HepG2 (cell line): ENCODE results near the gene PDXDC1. TPM values are rescaled to one million over a fixed set of nuclear protein-coding genes. Genes with fewer than 3 reads are reported as not detected.

Experiments used
- ELF1 ChIP-seq: sonication (generic); formaldehyde crosslinking; IDR thresholded peaks from 2 replicates; pipeline ENCODE4 v1.4.0; 2020; ENCODE audit warnings: missing genetic modification reagents
- ELF4 ChIP-seq: sonication (generic); formaldehyde crosslinking; IDR thresholded peaks from 2 replicates; pipeline ENCODE4 v1.5.0; 2020; ENCODE audit warnings: missing genetic modification reagents, mild to moderate bottlenecking, moderate library complexity, borderline replicate concordance
- FOXM1 ChIP-seq: sonication (generic); formaldehyde crosslinking; IDR thresholded peaks from 2 replicates; pipeline ENCODE4 v1.5.0; 2020; ENCODE audit warnings: missing genetic modification reagents
- FOXP1 ChIP-seq, 2 experiments: fragments of 450-650 bp in 1 of 2; IDR thresholded peaks; 2 replicates each; pipeline ENCODE4 v1.6.1; 2017 to 2018; ENCODE audit warnings: antibody characterized with exemption in 1 of 2
- GTF2F1 ChIP-seq: fragments of 150-350 bp; IDR thresholded peaks from 2 replicates; pipeline ENCODE4 v1.6.1; 2014; ENCODE audit warnings: low read length
- KLF9 ChIP-seq: IDR thresholded peaks from 2 replicates; pipeline ENCODE4 v1.6.1; 2016; ENCODE audit warnings: low read depth
- MTF1 ChIP-seq: sonication (generic); formaldehyde crosslinking; IDR thresholded peaks from 2 replicates; pipeline ENCODE4 v1.5.0; 2020; ENCODE audit warnings: missing genetic modification reagents
- NKX3-1 ChIP-seq: sonication (generic); formaldehyde crosslinking; IDR thresholded peaks from 2 replicates; pipeline ENCODE4 v1.5.0; 2020; ENCODE audit warnings: missing genetic modification reagents
- PRMT3 ChIP-seq: sonication (generic); formaldehyde crosslinking; IDR thresholded peaks from 2 replicates; pipeline ENCODE4 v1.8.1; 2022; ENCODE audit warnings: low read depth, mild to moderate bottlenecking, moderate library complexity, missing genetic modification reagents, borderline replicate concordance
- PRPF4 ChIP-seq: fragments of 200-400 bp; formaldehyde crosslinking; IDR thresholded peaks from 2 replicates; pipeline ENCODE4 v1.6.1; 2016; ENCODE audit warnings: low read length, low read depth; ENCODE audit not compliant: poor library complexity, severe bottlenecking
- RBM22 ChIP-seq: fragments of 200-400 bp; formaldehyde crosslinking; optimal IDR thresholded peaks from 2 replicates; pipeline ENCODE3; 2017; ENCODE audit warnings: mild to moderate bottlenecking, low read length, moderate library complexity
- SRF ChIP-seq: IDR thresholded peaks from 2 replicates; pipeline ENCODE4 v1.6.1; 2011; ENCODE audit warnings: mild to moderate bottlenecking, low read depth, low read length, moderate library complexity
- SSRP1 ChIP-seq: IDR thresholded peaks from 2 replicates; pipeline ENCODE4 v1.6.1; 2016; ENCODE audit warnings: control low read depth
- TCF7 ChIP-seq: sonication (generic); IDR thresholded peaks from 2 replicates; pipeline ENCODE4 v1.6.1; 2016; ENCODE audit warnings: antibody characterized with exemption, low read depth
- TEAD2 ChIP-seq: sonication (generic); formaldehyde crosslinking; IDR thresholded peaks from 2 replicates; pipeline ENCODE4 v1.9.0; 2021; ENCODE audit warnings: missing genetic modification reagents
- TFAP4 ChIP-seq: sonication (generic); IDR thresholded peaks from 2 replicates; pipeline ENCODE4 v1.6.1; 2016; ENCODE audit warnings: low read depth, borderline replicate concordance
- XRCC5 ChIP-seq: fragments of 200-400 bp; formaldehyde crosslinking; optimal IDR thresholded peaks from 2 replicates; pipeline ENCODE3; 2017; ENCODE audit warnings: mild to moderate bottlenecking, low read length
- ZNF10 ChIP-seq: sonication (generic); formaldehyde crosslinking; IDR thresholded peaks from 2 replicates; pipeline ENCODE4 v1.4.0; 2020; ENCODE audit warnings: mild to moderate bottlenecking, low read depth, missing genetic modification reagents, borderline replicate concordance
- ZNF205 ChIP-seq: IDR thresholded peaks from 2 replicates; pipeline ENCODE4 v1.6.1; 2018; ENCODE audit warnings: missing biosample characterization, missing genetic modification reagents
- ZNF256 ChIP-seq: sonication (generic); formaldehyde crosslinking; conservative IDR thresholded peaks from 2 replicates; pipeline ENCODE4 v1.4.0; 2020; ENCODE audit warnings: missing genetic modification reagents
- ZNF431 ChIP-seq: sonication (generic); formaldehyde crosslinking; IDR thresholded peaks from 2 replicates; pipeline ENCODE4 v1.9.0; 2022; ENCODE audit warnings: missing genetic modification reagents, low read depth, mild to moderate bottlenecking, borderline replicate concordance
- ZNF530 ChIP-seq: sonication (generic); formaldehyde crosslinking; IDR thresholded peaks from 2 replicates; pipeline ENCODE4 v1.5.0; 2020; ENCODE audit warnings: low read depth, mild to moderate bottlenecking, missing genetic modification reagents
- ZNF562 ChIP-seq: sonication (generic); formaldehyde crosslinking; IDR thresholded peaks from 2 replicates; pipeline ENCODE4 v1.8.0; 2022; ENCODE audit warnings: missing genetic modification reagents, borderline replicate concordance
- ZNF572 ChIP-seq: sonication (generic); formaldehyde crosslinking; IDR thresholded peaks from 2 replicates; pipeline ENCODE4 v1.5.1; 2020; ENCODE audit warnings: mild to moderate bottlenecking, missing genetic modification reagents
- ZNF652 ChIP-seq: IDR thresholded peaks from 2 replicates; pipeline ENCODE4 v1.6.1; 2016; ENCODE audit warnings: low read depth, borderline replicate concordance
- ZNF746 ChIP-seq: sonication (generic); formaldehyde crosslinking; IDR thresholded peaks from 2 replicates; pipeline ENCODE4 v1.8.0; 2022; ENCODE audit warnings: mild to moderate bottlenecking, missing genetic modification reagents
- ZNF83 ChIP-seq: sonication (generic); formaldehyde crosslinking; IDR thresholded peaks from 2 replicates; pipeline ENCODE4 v1.4.0; 2020; ENCODE audit warnings: missing genetic modification reagents, mild to moderate bottlenecking, borderline replicate concordance
- ZSCAN21 ChIP-seq: sonication (generic); formaldehyde crosslinking; IDR thresholded peaks from 2 replicates; pipeline ENCODE4 v1.8.0; 2022; ENCODE audit warnings: mild to moderate bottlenecking, missing genetic modification reagents, moderate library complexity, borderline replicate concordance
- ZXDC ChIP-seq: sonication (generic); formaldehyde crosslinking; IDR thresholded peaks from 2 replicates; pipeline ENCODE4 v1.5.0; 2020; ENCODE audit warnings: mild to moderate bottlenecking, missing genetic modification reagents
- polyA plus RNA-seq, 8 experiments: library from polyadenylated mRNA; depleted of rRNA in 3 of 8; stranded (reverse) in 7 of 8; unstranded in 1 of 8; fragments of >200 nt; fragmentation: Illumina TruSeq in 4 of 8; extraction: Trizol in 4 of 8; gene quantifications; 2 replicates each; pipeline versions ENCODE4 v1.2.1 to v1.2.3, GENCODE V29; 2011 to 2016; ENCODE audit warnings: low read depth in 4 of 8, missing spikeins in 1 of 8, mixed read lengths in 1 of 8; ENCODE audit not compliant: insufficient read depth in 1 of 8
- total RNA-seq, 5 experiments: library from RNA; depleted of rRNA; stranded (reverse); fragments of >200 nt; fragmentation: Illumina TruSeq; extraction: Trizol; gene quantifications; 2 replicates each; pipeline ENCODE4 v1.2.3, GENCODE V29; 2016; ENCODE audit warnings: low read depth in 1 of 5

Gene PDXDC1
- total and polyA plus RNA-seq, 2 of the 13 experiments (the other 11 are each of a cell fraction or from before 2014, with no cell fraction given): 133 to 169 TPM

- TF ChIP-seq PRPF4: no peak
- TF ChIP-seq ZNF530 (CRISPR knock-in tag): no peak
- TF ChIP-seq ZNF572 (CRISPR knock-in tag): no peak; the same call in none of the 2 replicates
- TF ChIP-seq KLF9: no peak
- TF ChIP-seq SSRP1: no peak
- TF ChIP-seq ZNF431 (CRISPR knock-in tag): no peak
- TF ChIP-seq ZNF205 (CRISPR knock-in tag): no peak
- no peak for TF ChIP-seq FOXM1
- no peak for TF ChIP-seq RBM22
- no peak for TF ChIP-seq ZNF652
- no peak for TF ChIP-seq ZNF562 (CRISPR knock-in tag)
- 0 out of 2 replicates have a peak, but pooled peaks have one; percentile 41 for TF ChIP-seq NKX3-1 (CRISPR knock-in tag)
- no peak; the same call in 1 of the 2 replicates for TF ChIP-seq MTF1 (CRISPR knock-in tag)
- TF ChIP-seq TFAP4: peak; percentile 48; the same call in 1 of the 2 replicates
- TF ChIP-seq ZNF256 (CRISPR knock-in tag): no peak; the same call in 1 of the 2 replicates
- no peak for TF ChIP-seq ELF1
- TF ChIP-seq XRCC5: no peak
- no peak for TF ChIP-seq PRMT3 (CRISPR knock-in tag)
- TF ChIP-seq ZXDC (CRISPR knock-in tag): no peak
- no peak for TF ChIP-seq FOXP1 (IDR thresholded peaks at IDR 0.05)
- TF ChIP-seq FOXP1 (CRISPR knock-in tag; IDR thresholded peaks at IDR 0.05): peak; percentile 25; the same call in 1 of the 2 replicates
- TF ChIP-seq ZNF746 (CRISPR knock-in tag): 0 out of 2 replicates have a peak, but pooled peaks have one; percentile 22
- peak; percentile 52; the same call in 1 of the 2 replicates for TF ChIP-seq ZNF10
- no peak for TF ChIP-seq ZNF83 (CRISPR knock-in tag)
- no peak for TF ChIP-seq SRF
- no peak for TF ChIP-seq TEAD2 (CRISPR knock-in tag)
- TF ChIP-seq GTF2F1: no peak
- no peak for TF ChIP-seq TCF7
- peak; percentile 48; the same call in 1 of the 2 replicates for TF ChIP-seq ZSCAN21
- TF ChIP-seq ELF4 (CRISPR knock-in tag): no peak; the same call in 1 of the 2 replicates
These were observed 80.6 kb downstream of the PDXDC1 start (continued) for GRCh38 chr16:15055141-15056053.
